Endothelial cell of umbilical vein (primary cell): ENCODE measurements around the gene LRCOL1. TPM values are rescaled to one million over a fixed set of nuclear protein-coding genes. Genes with fewer than 3 reads are reported as not detected.

ENCODE experiments used
- BruUV-seq: library from RNA; stranded (reverse); fragments of 400-500 nt; replicated peaks from 2 replicates; lab custom pipeline; 2021; lab: Mats Ljungman, UMichigan
- CTCF ChIA-PET: fragments of 300-600, 350-600 bp; sonication (Branson Sonifier 250); formaldehyde crosslinking; loops from one replicate; lab custom pipeline; 2021; ENCODE audit warnings: antibody characterized with exemption, inconsistent platforms; lab: Charles Lee
- POLR2A ChIA-PET: fragments of 300-600, 350-600 bp; sonication (Branson Sonifier 250); formaldehyde crosslinking; loops from one replicate; lab custom pipeline; 2021; ENCODE audit warnings: antibody characterized with exemption, inconsistent platforms; lab: Charles Lee
- DNase-seq: peaks from one replicate; pipeline ENCODE4 v3.0.0-alpha.2; 2011; ENCODE audit warnings: low read depth, low spot score
- FAIRE-seq: peaks from 2 replicates; lab custom pipeline; 2011; peaks lifted over from hg19 to GRCh38; lab: Jason Lieb, UNC
- H2AFZ ChIP-seq: 2 replicates; pipeline ENCODE4 v1.6.0; 2012; ENCODE audit warnings: low read depth, low read length, control low read depth, inconsistent platforms
- H3K27ac ChIP-seq: 2 replicates; pipeline ENCODE4 v1.5.1; 2011; ENCODE audit warnings: low read depth, mild to moderate bottlenecking, control low read depth, low read length, moderate library complexity; ENCODE audit not compliant: insufficient read depth
- H3K27me3 ChIP-seq, 2 experiments: 2 replicates each; pipeline versions ENCODE4 v1.6.0 to v1.6.1; 2011; ENCODE audit warnings: low read length in 2 of 2, mixed read lengths in 1 of 2; ENCODE audit not compliant: control insufficient read depth in 2 of 2, insufficient read depth in 2 of 2
- H3K36me3 ChIP-seq, 2 experiments: 2 replicates in 1 of 2; 3 replicates in 1 of 2; pipeline ENCODE4 v1.5.1; 2011; ENCODE audit warnings: low read length in 2 of 2, mild to moderate bottlenecking in 1 of 2, moderate library complexity in 1 of 2; ENCODE audit not compliant: control insufficient read depth in 2 of 2, insufficient read depth in 2 of 2; ENCODE audit errors: extremely low read depth in 1 of 2
- H3K4me1 ChIP-seq: 3 replicates; pipeline ENCODE4 v1.5.1; 2011; ENCODE audit warnings: mild to moderate bottlenecking, low read length; ENCODE audit not compliant: control insufficient read depth, insufficient read depth; ENCODE audit errors: extremely low read depth
- H3K4me2 ChIP-seq: 2 replicates; pipeline ENCODE4 v1.6.1; 2011; ENCODE audit warnings: low read length, control low read depth, mixed read lengths; ENCODE audit not compliant: insufficient read depth
- H3K4me3 ChIP-seq, 3 experiments: fragments of 200-600 bp in 1 of 3; sonication (generic), shearing (Covaris generic) in 1 of 3; replicated peaks in 1 of 3; 2 replicates each; pipeline ENCODE4 v1.5.1; 2011 to 2016; ENCODE audit warnings: control low read depth in 3 of 3, low read length in 3 of 3, mild to moderate bottlenecking in 2 of 3, inconsistent platforms in 1 of 3, low read depth in 1 of 3, moderate library complexity in 1 of 3; ENCODE audit not compliant: insufficient read depth in 1 of 3
- H3K79me2 ChIP-seq: 2 replicates; pipeline ENCODE4 v1.6.0; 2012; ENCODE audit warnings: low read length, inconsistent platforms; ENCODE audit not compliant: control insufficient read depth, insufficient read depth
- H3K9ac ChIP-seq: replicated peaks from 2 replicates; pipeline ENCODE3; 2011; ENCODE audit warnings: low read length, control low read depth; ENCODE audit not compliant: insufficient read depth; ENCODE audit errors: extremely low read depth
- H3K9me1 ChIP-seq: replicated peaks from 3 replicates; pipeline ENCODE4 v1.6.0; 2011; ENCODE audit warnings: mild to moderate bottlenecking, low read length; ENCODE audit not compliant: control insufficient read depth, insufficient read depth; ENCODE audit errors: extremely low read depth
- H3K9me3 ChIP-seq: replicated peaks from 2 replicates; pipeline ENCODE4 v1.5.1; 2012; ENCODE audit warnings: low read length, inconsistent platforms; ENCODE audit not compliant: control insufficient read depth, insufficient read depth
- H4K20me1 ChIP-seq: replicated peaks from 2 replicates; pipeline ENCODE3; 2011; ENCODE audit warnings: mild to moderate bottlenecking, low read length; ENCODE audit not compliant: control insufficient read depth, insufficient read depth; ENCODE audit errors: extremely low read depth
- EZH2 ChIP-seq: IDR thresholded peaks from 2 replicates; pipeline ENCODE4 v1.6.1; 2012; ENCODE audit warnings: borderline replicate concordance, low read depth, mild to moderate bottlenecking, moderate library complexity, low read length, inconsistent platforms; ENCODE audit not compliant: severe bottlenecking
- FOS ChIP-seq: IDR thresholded peaks from 2 replicates; pipeline ENCODE4 v1.6.1; 2011; ENCODE audit warnings: mild to moderate bottlenecking, low read length, moderate library complexity, borderline replicate concordance; ENCODE audit not compliant: insufficient read depth
- GATA2 ChIP-seq: IDR thresholded peaks from 2 replicates; pipeline ENCODE4 v1.7.0; 2011; ENCODE audit warnings: low read depth, mild to moderate bottlenecking, moderate library complexity, mixed read lengths, low read length; ENCODE audit not compliant: insufficient read length, insufficient read depth
- JUN ChIP-seq: IDR thresholded peaks from 2 replicates; pipeline ENCODE4 v1.6.1; 2011; ENCODE audit warnings: borderline replicate concordance, low read depth; ENCODE audit not compliant: insufficient read length, insufficient read depth
- MAX ChIP-seq: IDR thresholded peaks from 2 replicates; pipeline ENCODE4 v1.6.1; 2011; ENCODE audit not compliant: insufficient read depth, insufficient read length
- MYC ChIP-seq: IDR thresholded peaks from one replicate; pipeline ENCODE4 v1.6.1; 2011; ENCODE audit warnings: mild to moderate bottlenecking, low read depth, low read length
- POLR2A ChIP-seq: IDR thresholded peaks from 2 replicates; pipeline ENCODE4 v1.6.1; 2012; ENCODE audit warnings: low read depth, mild to moderate bottlenecking, control low read depth, low read length
- POLR2AphosphoS5 ChIP-seq: IDR thresholded peaks from 2 replicates; pipeline ENCODE4 v1.6.1; 2012; ENCODE audit warnings: low read depth, mild to moderate bottlenecking, control low read depth, low read length, moderate library complexity; ENCODE audit not compliant: insufficient read depth
- dilution Hi-C: fragments of 300-500 bp; cut with MboI; formaldehyde crosslinking; loops from one replicate; pipeline ENCODE4 v1.15.0; 2019; ENCODE audit warnings: low sequenced_read_pairs; ENCODE audit not compliant: extremely low pct_ligation_motif_present
- intact Hi-C: fragments of 100-400 bp; cut with micrococcal nuclease; formaldehyde crosslinking; loops from one replicate; pipeline ENCODE4 v1.10.0; 2022
- polyA plus RNA-seq, 4 experiments: library from polyadenylated mRNA; depleted of rRNA in 3 of 4; stranded (reverse) in 3 of 4; unstranded in 1 of 4; fragments of >200 nt; gene quantifications; 2 replicates each; pipeline versions ENCODE4 v1.2.1 to v1.2.3, GENCODE V29; 2011 to 2012; ENCODE audit warnings: missing spikeins in 1 of 4
- total RNA-seq: library from RNA; stranded (reverse); gene quantifications from 2 replicates; pipeline ENCODE4 v1.2.3, GENCODE V29; 2021
- TF ChIP-seq, protein P1 (sequence below), 2 donors: IDR thresholded peaks; 1 replicate in 1 of 2; 2 replicates in 1 of 2; pipeline ENCODE4 v1.5.1; 2011; ENCODE audit warnings: low read length in 2 of 2, mild to moderate bottlenecking in 2 of 2, moderate library complexity in 2 of 2, control low read depth in 1 of 2, inconsistent platforms in 1 of 2, low read depth in 1 of 2; ENCODE audit not compliant: insufficient read depth in 1 of 2; ENCODE audit errors: extremely low read depth in 1 of 2

LRCOL1 gene
- total and polyA plus RNA-seq, 2 donors (not counting 3 experiments of a cell fraction or from before 2014, with no cell fraction given), result 1.2 to 1.5 TPM

- Histone ChIP-seq H3K4me2 (no peak overlapping the region), H3K27ac (no peak overlapping the region), H3K27me3 (no peaks in the 10 kb centered on the region), H3K79me2 (peaks cover 26% of the 10 kb centered on the region), H4K20me1 (peaks cover 2% of the 10 kb centered on the region), H3K36me3 (peaks cover 0 to 10% of the 10 kb centered on the region in 2 experiments), H3K9me1 (no peaks in the 10 kb centered on the region), H2AFZ (no peak overlapping the region), H3K9ac (no peak overlapping the region), H3K4me3 (no peak overlapping the region), H3K4me1 (no peaks in the 10 kb centered on the region), H3K9me3 (no peaks in the 10 kb centered on the region)
- dilution Hi-C loops (no loop called here), intact Hi-C loops (no loop called here)
- CTCF ChIA-PET, result interaction anchor here (0.8 to 1.2 kb wide), 3 partner anchors 8 to 415 kb away, joined by 3 to 8 read pairs (median 3); no protein-coding TSS in a partner anchor
- DNase-seq (no peak), FAIRE-seq (no peak)
- TF ChIP-seq EZH2 (no peak), MYC (no peak), JUN (no peak), POLR2A (no peak), MAX (no peak), POLR2AphosphoS5 (no peak), FOS (no peak), GATA2 (no peak)
- TF ChIP-seq, protein P1, sequence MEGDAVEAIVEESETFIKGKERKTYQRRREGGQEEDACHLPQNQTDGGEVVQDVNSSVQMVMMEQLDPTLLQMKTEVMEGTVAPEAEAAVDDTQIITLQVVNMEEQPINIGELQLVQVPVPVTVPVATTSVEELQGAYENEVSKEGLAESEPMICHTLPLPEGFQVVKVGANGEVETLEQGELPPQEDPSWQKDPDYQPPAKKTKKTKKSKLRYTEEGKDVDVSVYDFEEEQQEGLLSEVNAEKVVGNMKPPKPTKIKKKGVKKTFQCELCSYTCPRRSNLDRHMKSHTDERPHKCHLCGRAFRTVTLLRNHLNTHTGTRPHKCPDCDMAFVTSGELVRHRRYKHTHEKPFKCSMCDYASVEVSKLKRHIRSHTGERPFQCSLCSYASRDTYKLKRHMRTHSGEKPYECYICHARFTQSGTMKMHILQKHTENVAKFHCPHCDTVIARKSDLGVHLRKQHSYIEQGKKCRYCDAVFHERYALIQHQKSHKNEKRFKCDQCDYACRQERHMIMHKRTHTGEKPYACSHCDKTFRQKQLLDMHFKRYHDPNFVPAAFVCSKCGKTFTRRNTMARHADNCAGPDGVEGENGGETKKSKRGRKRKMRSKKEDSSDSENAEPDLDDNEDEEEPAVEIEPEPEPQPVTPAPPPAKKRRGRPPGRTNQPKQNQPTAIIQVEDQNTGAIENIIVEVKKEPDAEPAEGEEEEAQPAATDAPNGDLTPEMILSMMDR (IDR thresholded peaks at IDR 0.05; ENCODE audit: extremely low read depth in 1 of 2, insufficient read depth in 1 of 2, low read depth in 1 of 2, low read length in 2 of 2), result no peak
- POLR2A ChIA-PET, result no interaction called here
- BruUV-seq, result no TSS peak
Measured at GRCh38 chr12:132568826-132569480, 41.4 kb downstream of the LRCOL1 start.
